ENCODE data around the gene FARS2. TPM values are rescaled to one million over a fixed set of nuclear protein-coding genes. Genes with fewer than 3 reads are reported as not detected.

Gene FARS2
- total and polyA plus RNA-seq, 7 donors, result 8.1 to 21.0 (median 12.5) TPM

DNA sequence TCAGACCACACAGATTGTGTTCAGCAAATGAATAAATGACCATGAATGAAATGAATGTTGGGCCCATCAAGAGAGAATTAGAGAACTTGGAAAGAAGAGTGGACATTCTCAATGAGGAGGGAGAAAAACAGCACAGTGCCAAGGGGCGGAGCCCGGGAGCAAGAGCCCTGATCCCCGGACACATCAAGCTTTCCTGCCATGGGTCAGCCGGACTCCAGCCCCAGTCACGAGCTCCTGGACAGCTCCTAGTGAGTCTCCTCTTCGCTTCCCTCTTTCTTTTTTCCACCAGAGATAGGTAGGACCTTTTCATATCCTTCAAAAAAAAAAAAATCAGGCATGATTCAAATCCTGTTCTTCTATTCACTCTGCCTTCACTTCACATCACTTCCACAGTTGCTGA is 471.2 kb downstream of the FARS2 start:
- H3K9me3 ChIP-seq, result no peaks in the 10 kb centered on the region
- no peak for TF ChIP-seq POLR2AphosphoS5 (IDR thresholded peaks at IDR 0.05)
- no peak for TF ChIP-seq POLR2A (IDR thresholded peaks at IDR 0.05)
- TF ChIP-seq, protein P1, sequence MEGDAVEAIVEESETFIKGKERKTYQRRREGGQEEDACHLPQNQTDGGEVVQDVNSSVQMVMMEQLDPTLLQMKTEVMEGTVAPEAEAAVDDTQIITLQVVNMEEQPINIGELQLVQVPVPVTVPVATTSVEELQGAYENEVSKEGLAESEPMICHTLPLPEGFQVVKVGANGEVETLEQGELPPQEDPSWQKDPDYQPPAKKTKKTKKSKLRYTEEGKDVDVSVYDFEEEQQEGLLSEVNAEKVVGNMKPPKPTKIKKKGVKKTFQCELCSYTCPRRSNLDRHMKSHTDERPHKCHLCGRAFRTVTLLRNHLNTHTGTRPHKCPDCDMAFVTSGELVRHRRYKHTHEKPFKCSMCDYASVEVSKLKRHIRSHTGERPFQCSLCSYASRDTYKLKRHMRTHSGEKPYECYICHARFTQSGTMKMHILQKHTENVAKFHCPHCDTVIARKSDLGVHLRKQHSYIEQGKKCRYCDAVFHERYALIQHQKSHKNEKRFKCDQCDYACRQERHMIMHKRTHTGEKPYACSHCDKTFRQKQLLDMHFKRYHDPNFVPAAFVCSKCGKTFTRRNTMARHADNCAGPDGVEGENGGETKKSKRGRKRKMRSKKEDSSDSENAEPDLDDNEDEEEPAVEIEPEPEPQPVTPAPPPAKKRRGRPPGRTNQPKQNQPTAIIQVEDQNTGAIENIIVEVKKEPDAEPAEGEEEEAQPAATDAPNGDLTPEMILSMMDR (IDR thresholded peaks at IDR 0.05), result no peak
- TF ChIP-seq EP300 (IDR thresholded peaks at IDR 0.05), result no peak
- intact Hi-C loops (cut with DNase I), result no loop called here
- no peaks in the 10 kb centered on the region for H3K36me3 ChIP-seq
- H3K27ac ChIP-seq, result no peak overlapping the region
- no peaks in the 10 kb centered on the region for H3K27me3 ChIP-seq
- H3K4me1 ChIP-seq, result no peaks in the 10 kb centered on the region
- H3K4me3 ChIP-seq, result no peak overlapping the region
- no peak for DNase-seq
- 90 to 91% methylated on average over 6 of the region's 6 CpGs for WGBS, 2 donors

GRCh38 chr6:5736016-5736738 is 474.9 kb downstream of the FARS2 start:
- H3K27ac ChIP-seq, result no peak overlapping the region
- no peak overlapping the region for H3K4me3 ChIP-seq
- H3K4me1 ChIP-seq, result no peaks in the 10 kb centered on the region
- WGBS, 2 donors, result 74 to 96% methylated on average over 5 of the region's 5 CpGs
- no peaks in the 10 kb centered on the region for H3K36me3 ChIP-seq
- H3K27me3 ChIP-seq, result no peaks in the 10 kb centered on the region
- intact Hi-C loops (cut with DNase I), result no loop called here
- H3K9me3 ChIP-seq, result no peaks in the 10 kb centered on the region
- TF ChIP-seq, protein P1 (IDR thresholded peaks at IDR 0.05), result no peak
- TF ChIP-seq POLR2A (IDR thresholded peaks at IDR 0.05) (no peak), EP300 (IDR thresholded peaks at IDR 0.05) (no peak), POLR2AphosphoS5 (IDR thresholded peaks at IDR 0.05) (no peak)
- no peak for DNase-seq

DNA sequence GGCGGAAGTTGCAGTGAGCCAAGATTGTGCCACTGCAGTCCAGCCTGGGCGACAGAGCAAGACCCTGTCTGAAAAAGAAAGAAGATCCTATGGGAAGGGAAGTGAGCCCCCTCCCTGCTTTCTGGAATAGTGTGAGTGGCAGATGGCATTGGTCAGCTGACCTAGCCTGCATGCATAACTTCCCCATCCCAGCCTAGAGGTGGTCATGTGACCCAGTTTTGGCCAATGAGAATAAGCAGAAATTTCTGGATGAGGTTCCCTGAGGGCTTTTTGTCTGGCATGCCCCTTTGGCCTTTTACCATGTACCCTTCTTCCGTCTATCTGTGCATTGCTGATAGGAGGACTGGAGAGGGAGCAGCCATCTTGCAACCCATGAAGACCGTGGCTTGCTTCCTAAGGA is 476.1 kb downstream of the FARS2 start:
- no peak overlapping the region for H3K4me3 ChIP-seq
- 97 to 98% methylated on average over 4 of the region's 4 CpGs for WGBS, 2 donors
- intact Hi-C loops (cut with DNase I), result no loop called here
- no peak overlapping the region for H3K27ac ChIP-seq
- no peak for DNase-seq
- no peaks in the 10 kb centered on the region for H3K27me3 ChIP-seq
- H3K4me1 ChIP-seq, result no peaks in the 10 kb centered on the region
- H3K9me3 ChIP-seq, result no peaks in the 10 kb centered on the region
- TF ChIP-seq, protein P1 (IDR thresholded peaks at IDR 0.05), result no peak
- no peak for TF ChIP-seq EP300 (IDR thresholded peaks at IDR 0.05)
- TF ChIP-seq POLR2A (IDR thresholded peaks at IDR 0.05), result no peak
- no peak for TF ChIP-seq POLR2AphosphoS5 (IDR thresholded peaks at IDR 0.05)
- no peaks in the 10 kb centered on the region for H3K36me3 ChIP-seq

- no peak for DNase-seq
- Histone ChIP-seq H3K4me1 (no peaks in the 10 kb centered on the region), H3K36me3 (no peaks in the 10 kb centered on the region), H3K27me3 (no peaks in the 10 kb centered on the region), H3K9me3 (no peaks in the 10 kb centered on the region), H3K4me3 (no peak overlapping the region), H3K27ac (no peak overlapping the region)
- intact Hi-C loops (cut with DNase I), result no loop called here
- 85 to 88% methylated on average over 1 of the region's 1 CpG for WGBS, 2 donors
- TF ChIP-seq POLR2AphosphoS5 (IDR thresholded peaks at IDR 0.05) (no peak), EP300 (IDR thresholded peaks at IDR 0.05) (no peak), POLR2A (IDR thresholded peaks at IDR 0.05) (no peak)
- TF ChIP-seq, protein P1 (IDR thresholded peaks at IDR 0.05), result no peak
Observed at GRCh38 chr6:5738211-5738610, 476.9 kb downstream of the FARS2 start.

DNA sequence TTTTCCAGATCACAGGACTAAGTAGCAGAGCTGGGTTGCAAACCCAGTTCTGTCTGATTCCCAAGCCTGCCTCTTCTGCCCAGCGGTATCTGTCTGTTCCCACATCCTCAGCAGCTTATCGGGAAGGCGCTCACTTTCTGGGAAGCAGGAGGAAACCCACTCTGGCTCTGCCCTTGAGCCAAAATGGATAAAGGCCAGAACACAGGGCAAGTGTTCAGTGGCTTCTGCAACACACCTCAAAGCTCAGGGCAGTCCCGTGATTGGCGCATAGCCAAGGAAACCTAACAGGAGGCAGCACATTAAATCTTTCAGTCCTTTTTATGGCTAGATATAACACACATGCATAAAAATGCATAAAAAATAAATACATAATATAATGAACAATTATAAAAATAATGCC is 483.2 kb downstream of the FARS2 start:
- intact Hi-C loops (cut with DNase I), result no loop called here
- TF ChIP-seq EP300 (IDR thresholded peaks at IDR 0.05) (no peak), POLR2A (IDR thresholded peaks at IDR 0.05) (no peak), POLR2AphosphoS5 (IDR thresholded peaks at IDR 0.05) (no peak)
- TF ChIP-seq, protein P1 (IDR thresholded peaks at IDR 0.05), result no peak
- Histone ChIP-seq H3K4me1 (no peaks in the 10 kb centered on the region), H3K9me3 (no peaks in the 10 kb centered on the region), H3K27me3 (no peaks in the 10 kb centered on the region), H3K36me3 (no peaks in the 10 kb centered on the region), H3K27ac (no peak overlapping the region), H3K4me3 (no peak overlapping the region)
- WGBS, 2 donors, result 52 to 84% methylated on average over 5 of the region's 5 CpGs
- DNase-seq, result no peak
